Heart left ventricle (tissue), 13 donors: Measurements from ENCODE around the gene COL27A1.

Experiments
- POLR2A ChIP-seq, 2 donors: fragments of 450-650 bp; IDR thresholded peaks; one replicate each; pipeline ENCODE4 v1.6.1; 2017; ENCODE audit warnings: antibody characterized with exemption in 2 of 2, mild to moderate bottlenecking in 2 of 2, moderate library complexity in 2 of 2
- TF ChIP-seq, protein P1 (sequence below), 12 donors: fragments of 200-600 bp; sonication (generic) in 4 of 12; IDR thresholded peaks; one replicate each; pipeline versions ENCODE4 v1.5.0 to v1.8.0; 2018 to 2022; ENCODE audit warnings: antibody characterized with exemption in 12 of 12, mild to moderate bottlenecking in 5 of 12
- donor health status: ischemic (EF 13 %, LVEDD 7.1; RV severe dilation, severe dysfunction).
- donor health status: DM: no; HTN: yes; CAD: no.
- donor health status: DM: no; HTN: no; CAD: no.
- donor health status: ischemic (EF 25% LVEDD 6.9; RV normal size, moderate dysfunction).
- donor health status: ischemic (EF 25% LVEDD 5.7; RV mildly dilated, moderate dysfunction).
- donor health status: ischemic (EF 35%, LVEDD 5.7; RV mildly dilated, moderate dysfunction).
- donor health status: nonischemic (EF 11% LVEDD 7.7; RV severe dilation, severe dysfunction).
- donor health status: DM: yes; HTN: yes; CAD: no.
- donor health status: PGD.
- donor health status: ischemic (EF 29% LVEDD 5.4; RV normal size, mild dysfunction).
- donor health status: nonischemic (EF 23%, LVEDD 6.1; RV moderate dilation, normal function).

DNA sequence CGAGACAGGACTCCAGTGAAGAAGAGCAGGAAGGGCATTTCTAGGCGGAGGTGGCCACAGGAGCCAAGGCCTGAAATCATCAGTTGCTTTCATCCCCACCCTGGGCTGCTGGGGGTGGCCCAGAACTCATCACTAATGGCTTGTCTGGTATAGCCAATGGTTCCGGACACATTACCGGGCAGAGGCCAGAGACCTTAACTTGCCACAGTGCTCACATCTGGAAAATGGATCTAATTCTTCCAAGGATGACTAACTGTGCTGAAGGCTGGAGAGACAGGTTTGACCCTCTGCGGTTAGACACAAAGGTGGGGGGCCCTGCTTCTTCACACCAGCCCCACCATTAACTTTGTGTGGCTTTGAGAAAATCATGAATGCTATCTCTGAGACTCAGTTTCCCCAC lies 6.2 kb upstream of the COL27A1 start:
- no peak for TF ChIP-seq POLR2A (IDR thresholded peaks at IDR 0.05)
- TF ChIP-seq, protein P1, sequence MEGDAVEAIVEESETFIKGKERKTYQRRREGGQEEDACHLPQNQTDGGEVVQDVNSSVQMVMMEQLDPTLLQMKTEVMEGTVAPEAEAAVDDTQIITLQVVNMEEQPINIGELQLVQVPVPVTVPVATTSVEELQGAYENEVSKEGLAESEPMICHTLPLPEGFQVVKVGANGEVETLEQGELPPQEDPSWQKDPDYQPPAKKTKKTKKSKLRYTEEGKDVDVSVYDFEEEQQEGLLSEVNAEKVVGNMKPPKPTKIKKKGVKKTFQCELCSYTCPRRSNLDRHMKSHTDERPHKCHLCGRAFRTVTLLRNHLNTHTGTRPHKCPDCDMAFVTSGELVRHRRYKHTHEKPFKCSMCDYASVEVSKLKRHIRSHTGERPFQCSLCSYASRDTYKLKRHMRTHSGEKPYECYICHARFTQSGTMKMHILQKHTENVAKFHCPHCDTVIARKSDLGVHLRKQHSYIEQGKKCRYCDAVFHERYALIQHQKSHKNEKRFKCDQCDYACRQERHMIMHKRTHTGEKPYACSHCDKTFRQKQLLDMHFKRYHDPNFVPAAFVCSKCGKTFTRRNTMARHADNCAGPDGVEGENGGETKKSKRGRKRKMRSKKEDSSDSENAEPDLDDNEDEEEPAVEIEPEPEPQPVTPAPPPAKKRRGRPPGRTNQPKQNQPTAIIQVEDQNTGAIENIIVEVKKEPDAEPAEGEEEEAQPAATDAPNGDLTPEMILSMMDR (IDR thresholded peaks at IDR 0.05) = no peak
